Measurements from ENCODE around the gene RBMS1. TPM values are rescaled to one million over a fixed set of nuclear protein-coding genes. Genes with fewer than 3 reads are reported as not detected.
A peak's percentile ranks its signal among the peaks of the same experiment; 100 is the strongest.

Gene RBMS1
- total and polyA plus RNA-seq, 2 of the 4 experiments (the other 2 are of a cell fraction) = 43.5 to 64.9 TPM

DNA sequence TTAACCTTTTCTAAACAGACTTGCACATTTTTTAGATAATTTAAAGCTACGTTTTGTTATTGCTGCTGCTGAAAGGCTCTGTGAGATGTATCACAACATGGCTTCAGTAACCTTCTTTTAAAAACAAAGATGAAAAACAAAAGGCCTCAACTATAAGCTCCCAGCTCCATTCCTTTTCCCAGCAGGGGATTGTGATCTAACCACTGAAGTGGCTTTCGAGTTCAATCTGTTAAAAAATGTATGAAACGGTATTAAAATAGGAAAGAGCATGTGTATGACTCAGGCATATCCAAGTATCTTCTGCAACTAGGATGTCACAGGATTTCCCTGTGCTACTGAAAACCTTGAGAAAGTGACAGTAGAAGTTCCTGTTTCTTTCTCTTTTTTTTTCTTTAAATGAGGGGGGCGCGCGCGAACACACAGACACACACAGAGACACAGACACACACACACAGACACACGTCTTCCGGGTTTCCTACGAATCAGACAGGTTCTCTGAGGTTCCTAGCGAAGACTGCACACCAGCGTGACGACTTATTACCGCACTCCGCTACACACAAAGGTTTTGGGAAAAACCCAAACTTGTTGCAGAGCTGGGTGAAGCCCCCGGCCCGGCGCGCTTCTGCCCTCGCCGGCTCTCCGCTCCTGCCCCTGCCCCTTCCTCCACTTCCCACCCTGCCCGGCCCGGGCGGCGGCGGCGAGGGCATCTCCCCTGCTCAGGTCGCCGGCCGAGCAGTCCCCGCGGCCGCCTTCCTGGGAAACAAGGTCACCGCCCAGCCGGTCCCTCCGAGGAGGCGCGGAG, 86.8 kb downstream of the RBMS1 start:
- H3K4me2 ChIP-seq (ENCODE audit: low read depth, low read length) = peak overlapping the region; percentile 100
- peaks cover 25% of the 10 kb centered on the region for H3K9me1 ChIP-seq (ENCODE audit: insufficient read depth, low read length)
- peak overlapping the region; percentile 89 for H3K27ac ChIP-seq (ENCODE audit: insufficient read depth, low read length)
- peak overlapping the region; percentile 78 for H3K4ac ChIP-seq (ENCODE audit: low read depth, low read length)
- peak overlapping the region; percentile 27 to 56; a peak in 2 of 4 replicates for H4K8ac ChIP-seq (ENCODE audit: low read depth in 2 of 2, low read length in 2 of 2)
- TF ChIP-seq RAD21 (IDR thresholded peaks at IDR 0.05; ENCODE audit: low read length) = 0 out of 2 replicates have a peak, but pooled peaks have one; percentile 1
- TF ChIP-seq POLR2A (IDR thresholded peaks at IDR 0.05; ENCODE audit: low read depth, low read length) = peak; percentile 49
- TF ChIP-seq MXI1 (IDR thresholded peaks at IDR 0.05; ENCODE audit: borderline replicate concordance, low read depth, low read length) = no peak; the same call in 1 of the 2 replicates
- no peak for TF ChIP-seq RCOR1 (IDR thresholded peaks at IDR 0.05; ENCODE audit: insufficient replicate concordance, low read length)
- H3K9me3 ChIP-seq (ENCODE audit: control insufficient read depth, insufficient read depth, low read length) = no peaks in the 10 kb centered on the region
- H3K4me3 ChIP-seq (ENCODE audit: insufficient read depth, low read depth, low read length) = peak overlapping the region; percentile 99
- 0% methylated on average over 10 of the region's 39 CpGs; no CpG with 5 or more reads in 1 of the 2 experiments for WGBS, 2 experiments (ENCODE audit: extremely low coverage in 2 of 2, insufficient read length in 1 of 2)
- H2BK120ac ChIP-seq (ENCODE audit: low read depth, low read length) = peak overlapping the region; percentile 57
- H3K36me3 ChIP-seq (ENCODE audit: control insufficient read depth, insufficient read depth, low read length) = peaks cover 3% of the 10 kb centered on the region; the same call in 1 of the 2 replicates
- peak overlapping the region; percentile 98 for H3K18ac ChIP-seq (ENCODE audit: low read depth, low read length)
- peak overlapping the region; percentile 77 for H2AFZ ChIP-seq (replicated peaks; ENCODE audit: low read length, poor library complexity)
- peaks cover 52% of the 10 kb centered on the region for H4K20me1 ChIP-seq (ENCODE audit: insufficient read depth, low read length)
- H4K5ac ChIP-seq (ENCODE audit: low read depth, low read length) = peak overlapping the region; percentile 88
- H2AK5ac ChIP-seq (ENCODE audit: low read depth, low read length) = peak overlapping the region; percentile 31; the same call in 1 of the 2 replicates
- peak overlapping the region; percentile 77 for H2BK5ac ChIP-seq (ENCODE audit: low read depth, low read length, poor library complexity, severe bottlenecking)
- H3K27me3 ChIP-seq (ENCODE audit: control insufficient read depth, insufficient read depth, low read length) = no peaks in the 10 kb centered on the region
- H2AK9ac ChIP-seq (replicated peaks; ENCODE audit: low read depth, low read length, poor library complexity) = peak overlapping the region; percentile 71
- ATAC-seq (ENCODE audit: low read depth) (peak; percentile 12), DNase-seq (peak; percentile 80)
- ChIA-PET CTCF (interaction anchor here (0.5 to 0.7 kb wide), 3 partner anchors 349 to 669 kb away, joined by 3 read pairs; no protein-coding TSS in a partner anchor), POLR2A (ENCODE audit: unreplicated experiment) (interaction anchor here (0.5 to 0.6 kb wide), 2 partner anchors 27 to 296 kb away, joined by 5 to 6 read pairs; no protein-coding TSS in a partner anchor)
- H3K79me1 ChIP-seq (ENCODE audit: low read depth in 1 of 2, low read length in 2 of 2) = peaks cover 15 to 71% of the 10 kb centered on the region in 2 experiments; a peak in 3 of 4 replicates
- BruUV-seq (replicated peaks) = no TSS peak
- peak overlapping the region; percentile 83 for H3K14ac ChIP-seq (replicated peaks; ENCODE audit: low read depth, low read length)
- intact Hi-C loops (cut with micrococcal nuclease) (loop anchor here (2.0 to 10.0 kb wide), 7 partner anchors 82 to 516 kb away; partner anchors contain the start of gene RBMS1), in situ Hi-C loops (cut with MboI; ENCODE audit: low sequenced_read_pairs) (no loop called here), dilution Hi-C loops (cut with HindIII; ENCODE audit: low sequenced_read_pairs, unreplicated experiment) (no loop called here)
- H4K91ac ChIP-seq (ENCODE audit: insufficient read depth, low read depth, low read length) = peak overlapping the region; percentile 70
- peaks cover 35% of the 10 kb centered on the region for H3K4me1 ChIP-seq (ENCODE audit: control insufficient read depth, insufficient read depth, low read length)
- no peak overlapping the region for H2BK20ac ChIP-seq (ENCODE audit: low read depth, low read length)
- H2BK15ac ChIP-seq (ENCODE audit: low read depth, low read length) = peak overlapping the region; percentile 19; the same call in 1 of the 3 replicates
- peak overlapping the region; percentile 99 for H3K9ac ChIP-seq (ENCODE audit: low read depth, low read length)
- H3K56ac ChIP-seq (ENCODE audit: extremely low read depth, insufficient read depth, low read length) = peak overlapping the region; percentile 83
- H3K23ac ChIP-seq (ENCODE audit: low read depth, low read length) = peak overlapping the region; percentile 84; the same call in 1 of the 2 replicates

Measured in IMR-90 (cell line).